HEK293T (cell line): Measurements from ENCODE around the gene OR52N5.

Experiments
- FOXM1 ChIP-seq: fragments of 450-650 bp; IDR thresholded peaks from 2 replicates; pipeline ENCODE4 v1.6.1; 2017; ENCODE audit warnings: mild to moderate bottlenecking, borderline replicate concordance
- SP1 ChIP-seq: fragments of 450-650 bp; IDR thresholded peaks from 2 replicates; pipeline ENCODE4 v1.6.1; 2017
- ZNF384 ChIP-seq: fragments of 450-650 bp; IDR thresholded peaks from 2 replicates; pipeline ENCODE4 v1.6.1; 2016

GRCh38 chr11:5796541-5796940, 13.4 kb upstream of the OR52N5 start:
- no peak for TF ChIP-seq FOXM1
- no peak for TF ChIP-seq SP1
- no peak for TF ChIP-seq ZNF384
